Endothelial cell of umbilical vein (primary cell): ENCODE data around the gene LHFPL2.

Experiments
- CTCF ChIP-seq, 2 donors: IDR thresholded peaks; 1 replicate in 1 of 2; 2 replicates in 1 of 2; pipeline ENCODE4 v1.5.1; 2011; ENCODE audit warnings: low read length in 2 of 2, mild to moderate bottlenecking in 2 of 2, moderate library complexity in 2 of 2, control low read depth in 1 of 2, inconsistent platforms in 1 of 2, low read depth in 1 of 2; ENCODE audit not compliant: insufficient read depth in 1 of 2; ENCODE audit errors: extremely low read depth in 1 of 2
- EZH2 ChIP-seq: IDR thresholded peaks from 2 replicates; pipeline ENCODE4 v1.6.1; 2012; ENCODE audit warnings: borderline replicate concordance, low read depth, mild to moderate bottlenecking, moderate library complexity, low read length, inconsistent platforms; ENCODE audit not compliant: severe bottlenecking
- JUN ChIP-seq: IDR thresholded peaks from 2 replicates; pipeline ENCODE4 v1.6.1; 2011; ENCODE audit warnings: borderline replicate concordance, low read depth; ENCODE audit not compliant: insufficient read length, insufficient read depth
- MAX ChIP-seq: IDR thresholded peaks from 2 replicates; pipeline ENCODE4 v1.6.1; 2011; ENCODE audit not compliant: insufficient read depth, insufficient read length
- POLR2A ChIP-seq: IDR thresholded peaks from 2 replicates; pipeline ENCODE4 v1.6.1; 2012; ENCODE audit warnings: low read depth, mild to moderate bottlenecking, control low read depth, low read length
- POLR2AphosphoS5 ChIP-seq: IDR thresholded peaks from 2 replicates; pipeline ENCODE4 v1.6.1; 2012; ENCODE audit warnings: low read depth, mild to moderate bottlenecking, control low read depth, low read length, moderate library complexity; ENCODE audit not compliant: insufficient read depth

- TF ChIP-seq POLR2AphosphoS5 (no peak), POLR2A (no peak), EZH2 (no peak), CTCF (IDR thresholded peaks at IDR 0.05; ENCODE audit: extremely low read depth in 1 of 2, insufficient read depth in 1 of 2, low read depth in 1 of 2, low read length in 2 of 2) (no peak), MAX (no peak), JUN (no peak)
Observed at GRCh38 chr5:78602400-78602799, 46.2 kb downstream of the LHFPL2 start.
